GM04504 (cell line): ENCODE data around the gene ABCC8.

Experiments
- DNase-seq: peaks from one replicate; pipeline ENCODE4 v3.0.0-alpha.2; 2012; ENCODE audit warnings: low read depth

ABCC8 gene

DNA sequence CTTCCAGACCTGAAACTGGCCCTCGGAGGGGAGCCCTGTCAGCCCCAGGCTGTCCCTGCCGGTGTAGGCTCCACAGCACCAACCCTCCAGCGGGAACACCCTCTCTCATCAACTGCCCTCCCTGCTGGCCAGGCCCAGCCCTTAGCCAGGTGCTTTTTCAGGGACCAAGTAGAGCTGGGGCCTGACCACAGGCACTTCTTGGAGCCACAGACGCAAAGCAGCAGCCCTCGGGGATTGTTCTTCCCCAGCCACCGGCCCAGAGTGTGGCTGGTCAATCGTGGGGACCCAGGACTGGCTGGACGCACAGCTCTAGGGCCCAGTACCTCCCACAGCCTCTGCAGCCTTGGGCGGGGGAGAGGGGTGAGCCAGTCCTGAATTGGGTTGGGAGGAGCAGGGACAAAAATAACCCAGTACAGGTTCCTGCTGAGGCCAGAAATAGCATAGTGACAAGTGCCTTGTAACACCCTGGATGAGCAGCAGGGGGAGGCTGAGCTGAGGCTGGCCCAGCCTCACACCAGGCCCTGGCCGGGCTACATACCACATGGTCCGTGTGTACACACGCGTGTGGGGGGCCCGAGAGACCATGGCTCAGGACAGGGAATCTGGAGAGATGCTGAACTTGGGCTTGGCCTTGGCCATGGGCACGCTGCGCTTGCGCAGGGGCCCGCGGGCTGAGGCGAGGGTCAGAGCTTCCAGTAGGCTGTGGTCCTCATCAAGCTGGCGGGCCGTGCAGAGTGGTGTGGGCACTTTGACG, 90.1 kb downstream of the ABCC8 start:
- no peak for DNase-seq

- DNase-seq, result no peak
Observed at GRCh38 chr11:17385926-17386325, 90.7 kb downstream of the ABCC8 start.

DNA sequence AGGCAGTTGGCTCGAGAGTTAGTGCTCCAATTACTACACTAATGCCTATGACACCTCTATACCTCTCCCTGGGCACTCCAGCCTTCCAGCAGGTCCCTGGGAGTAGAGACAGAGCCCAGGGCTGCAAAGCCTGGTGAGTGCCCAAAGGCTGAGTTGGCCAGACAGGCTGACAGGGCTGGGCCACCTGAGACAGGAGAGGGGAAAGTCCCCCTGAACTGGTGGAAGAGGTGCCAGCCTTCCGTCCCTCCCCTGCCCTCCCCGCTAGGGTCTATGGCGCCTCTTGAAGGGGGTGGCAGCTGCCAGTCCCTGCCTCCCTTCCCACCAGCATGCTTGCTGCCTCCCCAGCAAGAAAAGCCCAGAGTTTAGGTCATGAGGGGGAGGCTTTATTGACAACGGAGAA, 91.2 kb downstream of the ABCC8 start:
- no peak for DNase-seq

DNA sequence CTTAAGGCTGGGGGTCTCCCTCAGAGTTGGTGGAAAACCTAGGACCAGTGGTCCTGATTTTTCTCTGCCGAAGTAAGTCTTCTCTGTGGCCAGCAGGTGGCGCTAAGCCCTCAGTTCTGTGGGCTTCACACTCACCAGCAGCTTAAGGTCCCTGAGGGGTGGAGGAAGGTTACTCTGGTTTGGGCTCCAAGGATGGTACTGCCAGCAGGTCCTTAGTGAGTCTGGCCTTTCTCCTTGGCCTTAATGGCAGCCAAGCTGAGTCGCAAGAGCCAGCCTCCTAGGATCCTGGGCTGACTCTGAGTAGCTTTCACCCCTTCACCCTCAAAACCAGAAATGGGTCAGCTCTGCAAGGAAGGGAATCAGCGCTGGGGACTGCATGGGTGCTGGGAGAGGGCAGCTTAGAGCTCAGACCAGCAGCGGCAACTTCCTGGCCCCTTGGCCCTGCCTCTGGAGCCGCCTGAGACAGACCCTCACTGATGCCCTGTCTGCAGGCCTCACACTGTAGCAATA, 92.6 kb downstream of the ABCC8 start:
- peak; percentile 42 for DNase-seq

- DNase-seq, result no peak
Observed at GRCh38 chr11:17383461-17383860, 93.2 kb downstream of the ABCC8 start.

DNA sequence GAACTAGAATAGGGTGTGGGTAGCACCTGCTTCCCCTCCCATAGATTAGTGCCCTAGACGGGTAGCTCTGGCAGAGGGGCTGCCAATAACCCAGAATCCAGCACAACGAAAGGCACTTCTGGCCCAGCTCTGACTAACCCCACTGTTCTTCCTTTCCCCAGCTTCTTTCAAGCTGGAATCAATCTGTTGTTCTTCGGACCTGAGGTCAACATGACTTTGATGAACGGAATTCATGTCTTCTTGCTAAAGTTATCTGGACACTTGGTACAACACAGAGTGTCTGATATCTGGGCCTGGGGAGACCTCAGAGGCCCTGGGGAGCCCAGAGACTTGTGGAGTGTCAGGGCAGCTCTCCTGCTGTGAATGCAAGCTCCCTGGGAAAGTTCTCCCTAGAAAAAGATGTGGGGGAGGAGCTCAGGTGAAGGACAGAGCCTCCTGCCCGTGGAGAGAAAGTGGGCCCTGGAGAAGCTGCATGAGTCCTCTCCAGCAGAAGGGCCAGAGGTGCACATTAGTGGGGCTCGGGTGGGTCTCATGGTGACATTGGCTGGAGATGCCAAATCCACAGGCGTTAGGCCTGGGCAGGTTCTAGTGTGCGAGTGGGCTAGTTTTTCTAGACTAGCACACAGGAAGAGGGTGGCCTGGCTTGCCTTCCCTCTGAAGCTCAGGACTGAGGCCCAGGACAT, 94.5 kb downstream of the ABCC8 start:
- DNase-seq, result no peak

DNA sequence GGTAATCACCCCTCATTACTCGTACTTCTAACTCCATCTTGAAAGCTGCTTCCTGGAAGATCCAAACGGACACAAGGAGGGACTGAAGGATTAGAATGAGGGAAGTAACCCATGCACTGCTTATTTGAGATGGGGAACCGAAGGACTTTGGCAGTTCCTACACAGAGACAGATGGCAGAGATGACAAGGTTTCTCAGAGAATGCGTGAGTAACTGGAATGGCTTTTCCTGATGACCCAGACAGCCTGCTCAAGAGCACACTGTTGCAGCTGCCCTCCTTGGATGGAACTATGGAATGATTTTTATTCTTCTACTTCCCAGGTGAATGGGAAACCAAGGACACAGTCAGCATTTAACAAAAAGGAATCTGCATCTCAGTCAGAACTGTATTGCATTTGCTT, 95.5 kb downstream of the ABCC8 start:
- DNase-seq, result no peak

GRCh38 chr11:17379383-17380180, 97.1 kb downstream of the ABCC8 start:
- no peak for DNase-seq

DNA sequence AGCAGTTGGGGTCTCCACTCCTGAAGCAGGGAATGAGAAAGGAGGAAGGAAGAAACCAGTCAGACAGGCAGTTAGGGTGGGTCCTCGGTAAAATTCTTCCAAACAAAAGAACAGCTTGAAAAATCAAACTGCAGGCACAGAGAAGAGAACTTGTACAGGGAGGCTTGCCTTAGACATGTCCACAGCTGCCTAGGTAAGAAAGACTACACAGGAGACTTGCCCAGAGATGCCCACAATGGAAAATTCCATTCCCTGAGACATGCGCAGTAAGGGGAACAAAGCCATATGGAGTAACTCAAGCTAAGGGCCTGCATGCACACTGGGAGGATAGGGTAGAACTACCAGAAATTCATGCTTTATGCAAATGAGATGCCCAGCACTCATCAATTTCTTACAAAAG, 98.0 kb downstream of the ABCC8 start:
- no peak for DNase-seq

DNA sequence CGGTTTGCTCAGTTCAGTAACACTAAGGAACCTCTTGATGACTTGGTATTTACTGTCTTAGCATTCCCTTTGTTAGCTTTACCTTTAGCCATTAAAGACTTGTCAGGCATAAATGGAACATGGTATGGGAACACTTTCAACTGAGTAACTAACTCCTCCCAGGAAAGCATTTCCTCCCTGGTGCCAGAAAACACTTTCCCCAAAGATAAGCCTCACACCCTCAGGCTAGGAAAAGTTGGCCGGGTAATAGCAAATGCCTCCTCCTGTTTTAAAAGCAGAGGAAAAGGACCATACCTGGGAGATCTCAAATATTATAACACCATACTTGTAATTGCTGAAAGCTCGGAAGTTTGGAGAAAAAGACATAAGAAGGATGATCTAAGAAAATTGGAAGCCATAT, 100.2 kb downstream of the ABCC8 start:
- no peak for DNase-seq

DNA sequence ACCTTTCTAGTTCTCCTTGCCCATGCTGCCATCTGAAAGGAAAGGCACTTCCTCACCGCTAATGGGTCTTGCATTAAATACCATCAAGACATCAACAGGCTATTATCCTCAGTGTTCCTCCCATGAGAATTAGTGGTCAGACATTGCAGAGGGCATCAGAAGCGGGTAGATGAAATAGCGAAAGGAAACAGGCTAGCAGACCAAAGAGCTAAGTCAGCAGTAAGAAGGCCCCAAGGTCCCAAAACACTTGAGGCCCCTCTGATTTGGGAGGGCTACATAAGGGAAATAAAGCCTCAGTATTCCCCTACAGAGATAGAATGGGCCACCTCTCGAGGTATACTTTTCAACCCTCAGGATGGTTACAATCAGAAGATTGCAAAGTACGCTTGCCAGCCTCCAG, 101.1 kb downstream of the ABCC8 start:
- no peak for DNase-seq

DNA sequence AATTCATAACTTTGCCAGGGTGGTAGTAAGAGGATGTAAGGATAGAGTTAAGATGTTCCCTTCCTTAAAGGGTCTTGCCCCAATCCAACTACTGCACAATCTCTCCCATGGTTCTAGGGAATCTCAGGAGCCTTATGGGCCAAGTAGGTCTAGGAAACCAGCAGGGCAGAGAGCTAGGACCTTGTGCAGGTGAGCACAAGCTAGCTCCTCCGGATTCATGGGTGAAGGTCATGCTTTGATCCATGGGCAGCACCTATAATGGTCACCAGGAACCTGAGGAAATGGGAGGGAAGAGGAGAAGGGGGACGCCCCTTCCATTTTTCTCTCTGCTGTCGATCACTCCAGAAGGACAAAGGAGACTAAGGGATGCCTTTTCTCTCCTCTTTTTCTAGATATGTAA, 105.0 kb downstream of the ABCC8 start:
- no peak for DNase-seq

- no peak for DNase-seq
Observed at GRCh38 chr11:17369684-17370243, 106.9 kb downstream of the ABCC8 start.

DNA sequence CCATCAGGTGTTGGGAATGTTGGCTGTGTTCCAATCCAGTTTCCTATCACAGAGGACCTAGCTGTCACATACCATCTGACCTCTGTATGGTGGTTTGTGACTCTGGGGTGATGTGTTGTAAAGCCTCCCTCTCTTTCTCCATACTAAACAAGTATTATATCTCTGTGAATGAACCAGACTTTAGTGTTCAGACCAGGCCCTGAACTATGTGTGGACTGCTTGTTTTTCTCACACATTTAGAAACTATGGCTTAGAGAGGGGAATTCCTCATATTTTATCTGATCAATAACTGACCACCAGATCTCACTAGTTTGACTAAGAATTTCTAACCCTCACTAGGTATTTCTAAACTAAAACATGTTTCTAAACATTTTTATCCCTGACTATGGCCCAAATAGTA, 107.6 kb downstream of the ABCC8 start:
- DNase-seq, result no peak

DNA sequence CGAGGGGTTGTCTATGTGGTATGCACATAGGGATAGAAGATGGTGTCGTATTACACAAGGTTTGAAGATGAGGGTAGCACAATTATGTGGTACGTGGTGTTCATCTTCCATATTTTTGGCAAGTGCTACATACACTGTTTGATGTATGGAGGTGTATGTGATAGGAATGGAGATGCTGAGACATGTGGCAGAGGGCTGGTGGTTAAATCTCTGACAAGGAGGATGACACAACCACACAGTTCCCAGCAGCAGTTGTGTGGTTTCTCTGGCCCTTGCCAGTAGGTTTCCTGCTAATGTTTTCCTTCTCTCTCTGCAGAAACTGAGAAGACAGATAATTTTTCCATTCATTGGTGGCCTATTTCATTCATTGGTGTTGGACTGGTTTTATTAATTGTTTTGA, 108.1 kb downstream of the ABCC8 start:
- DNase-seq, result no peak

- no peak for DNase-seq
Observed at GRCh38 chr11:17366495-17366894, 110.2 kb downstream of the ABCC8 start.

- DNase-seq, result peak; percentile 53
Observed at GRCh38 chr11:17354601-17354991, 122.0 kb downstream of the ABCC8 start.

DNA sequence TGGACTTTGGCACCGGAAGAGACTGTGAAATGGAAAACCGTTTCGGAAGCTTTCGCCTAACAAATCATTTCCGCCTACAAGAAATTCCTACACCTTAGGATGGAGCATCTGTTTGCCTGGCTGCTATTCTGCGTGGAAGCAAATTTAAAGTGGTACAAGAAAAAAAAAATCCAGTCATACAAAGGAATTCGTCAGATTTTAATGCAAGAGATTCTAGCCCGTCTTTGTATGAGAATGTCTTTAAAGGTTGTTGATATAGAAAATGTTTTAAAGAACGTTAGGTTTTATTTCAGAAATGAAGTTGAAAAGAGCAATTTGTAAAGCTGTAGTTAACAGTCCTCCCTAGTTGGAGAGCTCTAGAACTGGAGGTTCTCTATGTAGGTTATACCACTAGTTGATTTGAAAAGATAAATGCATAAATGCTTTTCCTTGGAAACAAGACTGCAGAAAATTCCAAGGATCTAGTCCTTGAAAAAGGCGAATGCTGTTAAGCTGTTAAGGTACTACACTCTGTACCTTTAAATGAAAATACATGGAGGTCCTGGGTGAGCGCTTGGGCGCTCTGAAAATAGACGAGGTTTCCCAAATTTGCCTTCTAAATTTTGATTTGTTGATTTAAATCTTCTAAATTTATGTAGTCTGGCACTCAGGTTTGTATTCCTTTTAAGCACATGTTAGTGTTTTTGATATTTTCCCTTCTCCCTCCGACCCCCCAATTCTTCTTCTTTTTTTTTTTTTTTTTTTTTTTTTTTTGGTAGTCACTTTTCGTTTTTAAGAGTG, 122.6 kb downstream of the ABCC8 start:
- DNase-seq, result no peak

DNA sequence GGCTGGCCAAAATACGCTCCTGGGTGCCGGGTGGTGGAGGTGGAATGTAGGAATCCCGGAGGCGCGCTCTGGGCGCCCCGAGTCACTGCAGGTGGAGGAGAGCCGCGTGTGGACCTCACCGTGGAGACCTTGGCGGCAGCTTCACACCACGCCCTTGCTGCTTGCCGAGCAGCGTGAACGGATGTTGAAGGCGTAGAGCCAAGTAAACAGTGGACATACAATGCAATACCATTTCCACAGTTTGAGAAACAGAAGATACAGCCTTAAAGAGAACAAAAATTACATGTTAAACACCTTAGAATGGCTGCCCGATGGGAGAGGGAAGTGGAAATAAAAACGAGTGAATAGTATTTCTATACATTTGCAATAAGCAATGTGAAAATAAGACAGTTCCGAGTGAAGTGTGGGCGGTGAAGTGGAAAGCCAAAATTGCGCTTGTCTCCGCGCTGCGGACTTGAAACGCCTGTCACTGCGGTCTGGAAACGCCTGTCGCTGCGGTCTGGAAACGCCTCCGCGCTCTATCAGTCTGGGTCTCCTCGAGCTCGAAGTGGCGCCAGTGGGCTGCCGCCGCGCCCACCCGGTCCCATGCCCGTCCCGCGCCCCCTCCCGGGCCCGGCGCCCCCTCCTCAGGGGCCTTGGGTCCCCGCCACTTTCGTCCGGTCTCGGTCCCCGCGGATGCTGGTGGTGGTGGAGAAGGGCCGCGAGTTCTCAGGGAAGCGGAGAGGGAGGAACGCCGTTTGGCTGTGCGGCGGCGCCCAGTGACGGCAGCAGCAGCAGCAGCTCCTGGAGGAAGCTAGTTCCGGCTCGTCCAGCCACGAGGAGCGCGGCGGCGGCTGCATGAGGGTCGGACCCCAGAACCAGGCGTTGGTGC, 123.5 kb downstream of the ABCC8 start:
- DNase-seq, result peak; percentile 28

GRCh38 chr11:17351510-17352176, 125.0 kb downstream of the ABCC8 start, which contains the start of gene NCR3LG1:
Gene NCR3LG1, plus strand, starts transcription at chr11:17351800. Its CDS starts 170 bp downstream, at chr11:17351970.
- peak; percentile 22 for DNase-seq
